Astrocyte of the cerebellum (primary cell): Measurements from ENCODE around the gene CTSW.

Experiments used
- DNase-seq: peaks from one replicate; pipeline ENCODE4 v3.0.0-alpha.2; 2011; ENCODE audit warnings: low read depth
- H3K4me3 ChIP-seq: 2 replicates; pipeline ENCODE4 v1.5.1; 2011; ENCODE audit warnings: mild to moderate bottlenecking, low read depth, low read length, moderate library complexity
- CTCF ChIP-seq: IDR thresholded peaks from 2 replicates; pipeline ENCODE4 v1.5.1; 2012; ENCODE audit warnings: low read length, low read depth, moderate library complexity, mild to moderate bottlenecking; ENCODE audit errors: missing control alignments
- in situ Hi-C: cut with HindIII; loops from 2 replicates; pipeline ENCODE4 v1.10.0; 2017; ENCODE audit warnings: low sequenced_read_pairs

Gene CTSW

DNA sequence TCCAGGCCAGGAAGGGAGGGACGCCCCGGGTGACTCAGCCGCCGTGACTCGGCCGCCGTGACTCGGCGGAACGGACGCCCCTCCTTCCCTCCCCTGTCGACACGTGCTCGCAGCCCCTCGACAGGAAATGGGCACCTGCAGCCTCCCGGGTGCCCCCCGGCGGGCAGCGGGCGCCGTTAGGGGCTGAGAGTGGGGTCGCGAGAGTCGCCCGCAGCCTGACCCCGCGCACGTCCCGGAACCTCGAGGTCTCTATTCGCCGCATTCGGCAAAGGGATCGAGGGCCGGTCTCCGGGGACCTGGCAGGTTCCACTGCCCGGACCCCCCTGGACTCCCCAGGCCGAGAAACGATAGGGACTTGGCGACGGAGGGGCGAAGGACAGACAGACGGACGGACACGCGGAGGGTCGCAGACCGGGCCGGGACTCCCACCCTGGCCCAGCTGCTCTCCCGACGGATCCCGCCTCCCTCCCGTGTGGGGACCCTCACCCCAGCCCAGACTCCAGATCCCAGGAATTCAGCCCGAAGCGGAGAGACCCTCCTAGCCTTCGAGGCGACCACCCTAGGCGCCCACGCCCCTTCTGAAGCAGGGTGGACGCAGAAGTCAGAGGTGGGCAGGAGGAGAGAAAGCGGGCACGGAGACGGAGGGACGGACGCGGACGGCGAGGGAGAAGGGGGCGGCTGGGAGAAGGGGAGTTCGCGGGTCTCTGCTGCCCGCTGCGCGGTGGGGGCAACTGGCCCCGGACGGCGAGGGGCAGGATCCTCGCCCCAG is 19.9 kb downstream of the CTSW start:
- in situ Hi-C loops, result no loop called here
- no peak for DNase-seq
- TF ChIP-seq CTCF, result no peak
- H3K4me3 ChIP-seq, result peak overlapping the region; percentile 70

DNA sequence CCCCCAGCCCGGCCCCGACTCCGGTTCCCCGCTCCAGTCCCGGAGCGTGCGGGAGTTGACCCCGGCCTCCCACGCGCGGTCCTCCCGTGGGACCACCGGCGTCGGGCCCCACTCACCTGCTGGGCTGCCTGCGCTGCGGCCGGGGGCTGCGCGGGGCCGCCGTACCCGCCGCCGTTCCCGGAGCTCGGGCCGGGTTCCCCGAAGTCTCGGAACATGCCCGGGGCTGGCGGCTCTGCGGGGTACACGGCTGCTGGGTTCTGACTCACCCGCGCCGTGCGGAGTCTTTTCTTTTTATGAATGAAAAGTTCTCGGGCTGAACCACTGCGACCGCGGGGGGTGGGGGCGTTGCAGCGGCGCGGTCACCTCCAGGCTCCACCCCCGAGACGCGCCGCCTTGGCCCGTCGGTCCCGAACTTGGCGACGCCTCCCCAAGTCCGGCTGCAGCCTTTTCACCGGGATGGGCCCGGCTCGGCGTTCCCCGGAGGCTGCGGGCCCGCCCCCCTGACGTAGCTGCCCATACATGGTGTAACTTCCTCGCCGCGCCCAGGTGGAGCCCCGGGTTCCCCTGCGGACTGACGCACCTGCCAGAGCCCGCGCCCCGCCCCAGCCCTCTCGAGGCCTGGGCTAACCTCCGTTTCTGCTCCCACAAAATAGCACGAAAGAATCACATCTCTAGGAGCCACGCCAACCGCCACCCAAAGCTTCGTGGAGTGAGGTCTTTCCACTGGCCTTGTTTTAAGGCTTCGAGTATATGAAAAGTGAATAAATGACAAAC is 20.7 kb downstream of the CTSW start, which contains the start of gene FOSL1:
TSS of gene FOSL1 (minus strand) at position 264 of the 774 bp plus-strand sequence. CDS start at position 215, 49 bp downstream.
- TF ChIP-seq CTCF, result no peak
- in situ Hi-C loops, result no loop called here
- H3K4me3 ChIP-seq, result peak within 1 kb of the TSS; percentile 70

DNA sequence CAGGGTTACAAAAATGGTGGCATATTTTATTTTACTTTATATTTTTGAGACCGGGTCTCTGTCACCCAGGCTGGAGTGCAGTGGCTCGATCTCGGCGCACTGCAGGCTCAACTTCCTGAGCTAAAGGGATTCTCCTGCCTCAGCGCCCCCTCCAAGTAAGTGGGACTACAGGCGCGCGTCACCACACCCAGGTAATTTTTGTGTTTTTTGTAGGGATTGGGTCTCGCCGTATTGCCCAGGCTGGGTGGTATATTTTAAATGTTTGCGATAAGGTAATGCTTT is 21.2 kb downstream of the CTSW start:
- no peak for DNase-seq
- H3K4me3 ChIP-seq, result peak overlapping the region; percentile 70
- TF ChIP-seq CTCF, result no peak
- in situ Hi-C loops, result no loop called here

More for the DNA sequence above, 20.7 kb downstream of the CTSW start, which contains the start of gene FOSL1:
- peak; percentile 84 for DNase-seq

- no peak overlapping the region for H3K4me3 ChIP-seq
- DNase-seq, result no peak
- no peak for TF ChIP-seq CTCF
- in situ Hi-C loops, result no loop called here
Observed at GRCh38 chr11:65903068-65903481, 23.4 kb downstream of the CTSW start.

GRCh38 chr11:65903715-65904114 is 24.1 kb downstream of the CTSW start:
- no peak for TF ChIP-seq CTCF
- no peak for DNase-seq
- in situ Hi-C loops, result no loop called here
- no peak overlapping the region for H3K4me3 ChIP-seq

GRCh38 chr11:65906602-65907001 is 27.0 kb downstream of the CTSW start:
- no peak for TF ChIP-seq CTCF
- in situ Hi-C loops, result no loop called here
- DNase-seq, result no peak
- H3K4me3 ChIP-seq, result no peak overlapping the region
